SU-DHL-6 (cell line): ENCODE data around the gene KRT79.

ENCODE experiments used
- CTCF ChIP-seq: fragments of 200-600 bp; sonication (generic); IDR thresholded peaks from one replicate; pipeline ENCODE4 v1.5.1; 2017; ENCODE audit warnings: antibody characterized with exemption, mild to moderate bottlenecking, low read length, moderate library complexity; ENCODE audit not compliant: insufficient read depth, poor library complexity, severe bottlenecking
- EZH2phosphoT487 ChIP-seq: fragments of 200-600 bp; sonication (generic), shearing (Covaris generic); conservative IDR thresholded peaks from 2 replicates; pipeline ENCODE4 v1.6.1; 2018; ENCODE audit warnings: mild to moderate bottlenecking, antibody characterized with exemption, low read length, moderate library complexity, mixed read lengths

- no peak for TF ChIP-seq CTCF
- TF ChIP-seq EZH2phosphoT487 = no peak
Observed at GRCh38 chr12:52788192-52788875, 45.8 kb downstream of the KRT79 start.
